ENCODE results near the gene FBXL22. TPM values are rescaled to one million over a fixed set of nuclear protein-coding genes. Genes with fewer than 3 reads are reported as not detected.
A peak's percentile ranks its signal among the peaks of the same experiment; 100 is the strongest.

The FBXL22 gene
- 1 to 10 TPM in 1 of 2 experiments, under 1 TPM in 1; 0.28 to 1.0 TPM for total RNA-seq

- peaks cover 28% of the 10 kb centered on the region for H3K36me3 Mint-ChIP-seq (ENCODE audit: low read depth)
- H3K4me1 Mint-ChIP-seq, result peaks cover 66% of the 10 kb centered on the region
- H3K9me3 Mint-ChIP-seq, result no peaks in the 10 kb centered on the region
- H3K27me3 Mint-ChIP-seq, result no peaks in the 10 kb centered on the region
- peak within 1 kb of the TSS; percentile 21 for H3K27ac Mint-ChIP-seq
- H3K4me3 Mint-ChIP-seq, result no peak within 1 kb of the TSS
- no peak for DNase-seq
- ChIA-PET POLR2A (interaction anchor here (0.7 to 1.5 kb wide), 3 partner anchors 90 to 509 kb away, joined by 3 to 5 read pairs (median 3); no protein-coding TSS in a partner anchor), CTCF (interaction anchor here (1.4 to 3.5 kb wide), 4 partner anchors 12 to 471 kb away, joined by 3 to 19 read pairs (median 6); partner anchors contain the start of gene USP3)
Observed at GRCh38 chr15:63597038-63597790, at the start of gene FBXL22. TSS of gene FBXL22 (plus strand) at chr15:63597387. CDS start at chr15:63597393, 6 bp downstream.

GRCh38 chr15:63551400-63551799 is 45.8 kb upstream of the FBXL22 start:
- H3K27ac Mint-ChIP-seq, result no peak overlapping the region
- CTCF ChIA-PET, result interaction anchor here (1.0 to 1.7 kb wide), 2 partner anchors 64 to 85 kb away, joined by 3 to 7 read pairs; no protein-coding TSS in a partner anchor
- POLR2A ChIA-PET, result interaction anchor here (0.8 kb wide), 1 partner anchor 12 kb away, joined by 3 read pairs; no protein-coding TSS in a partner anchor
- H3K36me3 Mint-ChIP-seq (ENCODE audit: low read depth), result peaks cover 23% of the 10 kb centered on the region
- no peak for DNase-seq
- no peaks in the 10 kb centered on the region for H3K9me3 Mint-ChIP-seq
- no peak overlapping the region for H3K4me3 Mint-ChIP-seq
- no peaks in the 10 kb centered on the region for H3K27me3 Mint-ChIP-seq
- peaks cover 14% of the 10 kb centered on the region for H3K4me1 Mint-ChIP-seq

DNA sequence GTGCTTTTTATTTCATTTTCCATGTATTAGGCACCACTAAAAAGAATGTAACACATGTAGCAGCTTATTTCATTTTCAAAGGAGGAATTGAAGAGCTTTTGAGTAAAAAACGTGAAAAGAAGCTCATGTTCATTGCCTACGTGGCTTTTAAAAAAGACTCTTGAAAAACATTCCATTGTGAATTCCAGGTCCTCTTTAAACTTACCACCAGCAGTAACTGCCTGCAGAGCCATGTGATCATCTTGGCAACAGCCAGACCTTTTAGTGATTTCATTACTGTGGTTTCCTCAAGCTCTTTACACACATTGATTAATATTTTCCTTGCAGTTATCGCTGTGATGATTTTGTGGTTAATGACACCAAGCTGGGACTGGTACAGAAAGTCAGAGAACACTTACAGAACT is 43.8 kb upstream of the FBXL22 start:
- Mint-ChIP-seq H3K27me3 (no peaks in the 10 kb centered on the region), H3K4me3 (no peak overlapping the region), H3K4me1 (peaks cover 19% of the 10 kb centered on the region), H3K27ac (no peak overlapping the region), H3K9me3 (no peaks in the 10 kb centered on the region), H3K36me3 (ENCODE audit: low read depth) (peaks cover 39% of the 10 kb centered on the region)
- no peak for DNase-seq
- POLR2A ChIA-PET, result interaction anchor here (0.9 to 1.9 kb wide), 3 partner anchors 13 to 70 kb away, joined by 3 to 5 read pairs (median 3); no protein-coding TSS in a partner anchor
- CTCF ChIA-PET, result interaction anchor here (0.7 to 1.8 kb wide), 4 partner anchors 47 to 493 kb away, joined by 4 to 12 read pairs (median 4); partner anchors contain the start of gene DAPK2

- Mint-ChIP-seq H3K9me3 (no peaks in the 10 kb centered on the region), H3K4me3 (no peak overlapping the region), H3K36me3 (ENCODE audit: low read depth) (peaks cover 46% of the 10 kb centered on the region), H3K4me1 (peaks cover 22% of the 10 kb centered on the region), H3K27ac (no peak overlapping the region), H3K27me3 (no peaks in the 10 kb centered on the region)
- ChIA-PET POLR2A (interaction anchor here (1.9 kb wide), 1 partner anchor 14 kb away, joined by 5 read pairs; no protein-coding TSS in a partner anchor), CTCF (interaction anchor here (0.6 kb wide), 1 partner anchor 43 kb away, joined by 5 read pairs; no protein-coding TSS in a partner anchor)
- no peak for DNase-seq
Observed at GRCh38 chr15:63554337-63554927, 42.8 kb upstream of the FBXL22 start.

DNA sequence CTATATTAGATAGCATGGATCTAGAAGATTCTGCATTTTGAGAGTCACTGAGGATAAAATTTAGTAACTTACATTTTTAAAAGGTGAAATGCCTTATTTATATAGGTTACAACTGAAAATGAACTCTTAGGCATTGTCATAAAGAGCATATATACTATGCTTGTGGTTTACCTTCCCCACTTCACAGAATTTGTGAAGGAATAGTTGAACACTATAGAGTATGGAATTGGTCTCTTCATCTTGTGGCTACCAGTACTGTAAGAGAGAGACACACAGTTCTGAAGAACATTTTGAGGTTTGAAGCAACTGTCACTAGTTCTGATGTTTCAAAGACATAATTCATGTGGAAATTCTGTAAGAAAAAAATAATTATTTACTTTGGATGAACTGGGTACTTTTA is 41.7 kb upstream of the FBXL22 start:
- peaks cover 57% of the 10 kb centered on the region for H3K36me3 Mint-ChIP-seq (ENCODE audit: low read depth)
- H3K27ac Mint-ChIP-seq, result no peak overlapping the region
- H3K9me3 Mint-ChIP-seq, result no peaks in the 10 kb centered on the region
- ChIA-PET CTCF (interaction anchor here (1.1 kb wide), 1 partner anchor 89 kb away, joined by 3 read pairs; no protein-coding TSS in a partner anchor), POLR2A (no interaction called here)
- no peaks in the 10 kb centered on the region for H3K27me3 Mint-ChIP-seq
- H3K4me3 Mint-ChIP-seq, result no peak overlapping the region
- peaks cover 26% of the 10 kb centered on the region for H3K4me1 Mint-ChIP-seq
- no peak for DNase-seq

DNA sequence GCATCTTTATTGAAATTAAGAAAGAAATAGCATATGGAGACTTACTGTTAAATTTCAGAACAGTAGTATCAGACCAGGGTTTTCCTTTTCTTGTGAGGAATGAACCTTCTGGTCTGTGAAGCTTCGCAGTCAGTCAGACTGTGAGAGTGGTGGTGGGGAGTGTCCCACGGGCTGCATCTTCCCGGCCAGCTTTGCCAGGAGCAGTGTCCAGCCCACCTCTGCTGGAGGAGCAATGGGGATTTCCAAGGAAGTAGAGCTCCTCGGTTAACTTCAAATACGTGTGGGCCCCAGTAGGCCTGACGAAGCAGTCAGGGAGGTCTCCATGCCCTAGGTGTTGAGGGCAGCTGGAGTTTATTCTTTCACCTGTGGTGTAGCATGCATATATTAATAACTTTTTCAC is 40.9 kb upstream of the FBXL22 start:
- ChIA-PET POLR2A (interaction anchor here (1.0 kb wide), 1 partner anchor 49 kb away, joined by 3 read pairs; no protein-coding TSS in a partner anchor), CTCF (interaction anchor here (1.1 kb wide), 1 partner anchor 90 kb away, joined by 3 read pairs; no protein-coding TSS in a partner anchor)
- Mint-ChIP-seq H3K27ac (no peak overlapping the region), H3K27me3 (no peaks in the 10 kb centered on the region), H3K36me3 (ENCODE audit: low read depth) (peaks cover 65% of the 10 kb centered on the region), H3K4me1 (peaks cover 33% of the 10 kb centered on the region), H3K4me3 (no peak overlapping the region), H3K9me3 (no peaks in the 10 kb centered on the region)
- DNase-seq, result no peak

GRCh38 chr15:63556736-63557135 is 40.5 kb upstream of the FBXL22 start:
- CTCF ChIA-PET, result interaction anchor here (1.1 kb wide), 1 partner anchor 90 kb away, joined by 3 read pairs; no protein-coding TSS in a partner anchor
- Mint-ChIP-seq H3K27me3 (no peaks in the 10 kb centered on the region), H3K4me1 (peaks cover 33% of the 10 kb centered on the region), H3K36me3 (ENCODE audit: low read depth) (peaks cover 69% of the 10 kb centered on the region), H3K9me3 (no peaks in the 10 kb centered on the region), H3K4me3 (no peak overlapping the region), H3K27ac (no peak overlapping the region)
- DNase-seq, result no peak
- POLR2A ChIA-PET, result interaction anchor here (1.0 kb wide), 1 partner anchor 50 kb away, joined by 3 read pairs; no protein-coding TSS in a partner anchor

DNA sequence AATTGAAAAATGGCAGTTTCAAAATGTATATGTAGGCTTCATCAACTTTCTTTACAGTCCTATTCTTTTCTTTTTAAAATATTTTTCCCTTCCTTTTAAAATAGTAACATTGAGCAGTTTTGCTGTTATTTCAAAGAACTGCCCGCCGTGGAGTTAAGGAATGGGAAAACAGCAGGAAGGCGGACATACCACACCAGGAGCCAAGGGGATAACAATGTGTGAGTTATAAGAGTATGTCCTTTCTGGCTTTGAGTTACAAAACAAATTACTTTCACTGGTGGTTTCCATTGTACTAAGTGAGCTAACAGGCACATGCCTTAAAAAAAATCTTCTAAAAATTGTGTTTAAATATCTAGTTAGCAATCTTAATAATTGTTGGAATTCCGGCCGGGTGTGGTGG is 37.4 kb upstream of the FBXL22 start:
- Mint-ChIP-seq H3K9me3 (no peaks in the 10 kb centered on the region), H3K4me3 (no peak overlapping the region), H3K36me3 (ENCODE audit: low read depth) (peaks cover 80% of the 10 kb centered on the region), H3K4me1 (peaks cover 19% of the 10 kb centered on the region), H3K27me3 (no peaks in the 10 kb centered on the region), H3K27ac (no peak overlapping the region)
- POLR2A ChIA-PET, result interaction anchor here (1.5 kb wide), 1 partner anchor 17 kb away, joined by 3 read pairs; no protein-coding TSS in a partner anchor
- no peak for DNase-seq
- CTCF ChIA-PET, result no interaction called here

- Mint-ChIP-seq H3K4me1 (peaks cover 19% of the 10 kb centered on the region), H3K9me3 (no peaks in the 10 kb centered on the region), H3K27ac (no peak overlapping the region), H3K4me3 (no peak overlapping the region), H3K27me3 (no peaks in the 10 kb centered on the region), H3K36me3 (ENCODE audit: low read depth) (peaks cover 77% of the 10 kb centered on the region)
- CTCF ChIA-PET, result no interaction called here
- POLR2A ChIA-PET, result no interaction called here
- DNase-seq, result no peak
Observed at GRCh38 chr15:63560741-63561448, 36.3 kb upstream of the FBXL22 start.

- POLR2A ChIA-PET, result interaction anchor here (1.0 kb wide), 1 partner anchor 30 kb away, joined by 3 read pairs; no protein-coding TSS in a partner anchor
- Mint-ChIP-seq H3K4me3 (no peak overlapping the region), H3K27ac (no peak overlapping the region), H3K9me3 (no peaks in the 10 kb centered on the region), H3K4me1 (peaks cover 15% of the 10 kb centered on the region), H3K36me3 (ENCODE audit: low read depth) (peaks cover 64% of the 10 kb centered on the region), H3K27me3 (no peaks in the 10 kb centered on the region)
- DNase-seq, result no peak
- CTCF ChIA-PET, result no interaction called here
Observed at GRCh38 chr15:63564093-63564492, 33.1 kb upstream of the FBXL22 start.

DNA sequence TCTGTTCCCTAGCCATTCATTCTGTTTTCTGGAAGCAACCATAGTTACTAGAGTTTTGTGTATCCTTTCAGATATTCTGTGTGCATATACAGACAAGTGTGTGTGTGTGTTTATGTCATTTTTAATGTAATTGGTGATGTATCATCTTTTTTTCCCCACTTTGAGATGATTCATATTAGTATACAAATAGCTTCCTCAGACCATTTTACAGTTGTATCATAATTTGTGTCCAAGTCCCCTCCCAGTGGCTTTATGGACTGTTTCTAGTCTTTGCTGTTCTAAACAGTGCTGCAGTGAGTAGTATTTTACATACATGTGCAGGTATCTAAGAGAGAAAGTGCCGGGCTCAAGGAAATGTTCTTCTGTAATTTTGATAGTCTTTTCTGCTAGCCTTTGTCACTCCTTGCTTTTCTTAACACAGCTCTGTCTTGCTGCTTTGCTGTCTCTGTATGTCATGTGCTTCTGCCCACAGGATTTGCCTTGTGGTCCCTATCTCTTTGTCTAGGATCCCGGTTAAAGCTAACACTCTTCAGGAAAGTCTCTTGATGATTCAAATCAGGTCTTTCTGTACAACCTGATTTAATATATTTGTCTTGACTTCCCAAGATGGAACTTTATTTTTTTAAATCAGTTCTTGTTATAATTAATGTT is 31.5 kb upstream of the FBXL22 start:
- Mint-ChIP-seq H3K27me3 (no peaks in the 10 kb centered on the region), H3K4me1 (peaks cover 8% of the 10 kb centered on the region), H3K9me3 (no peaks in the 10 kb centered on the region), H3K27ac (no peak overlapping the region), H3K36me3 (ENCODE audit: low read depth) (peaks cover 56% of the 10 kb centered on the region), H3K4me3 (no peak overlapping the region)
- DNase-seq, result no peak
- POLR2A ChIA-PET, result no interaction called here
- CTCF ChIA-PET, result no interaction called here

GRCh38 chr15:63572749-63573464 is 24.3 kb upstream of the FBXL22 start:
- POLR2A ChIA-PET, result no interaction called here
- Mint-ChIP-seq H3K9me3 (no peaks in the 10 kb centered on the region), H3K4me3 (no peak overlapping the region), H3K36me3 (ENCODE audit: low read depth) (peaks cover 49% of the 10 kb centered on the region), H3K27me3 (no peaks in the 10 kb centered on the region), H3K4me1 (peaks cover 4% of the 10 kb centered on the region), H3K27ac (no peak overlapping the region)
- CTCF ChIA-PET, result no interaction called here
- DNase-seq, result no peak

Data from activated CD4-positive, alpha-beta memory T cell treated with anti-CD3 and anti-CD28 coated beads, Interleukin-2, amount 10 ng/mL, durations not matched to agents 7 days and 5 days (primary cell).